Right renal cortex interstitium (tissue), 3 donors: Measurements from ENCODE around the gene RPS6KA4. TPM values are rescaled to one million over a fixed set of nuclear protein-coding genes. Genes with fewer than 3 reads are reported as not detected.
"Not testable (repeated sequence)": the region's sequence is repeated elsewhere in the genome, so short reads cannot be mapped to it uniquely, and the experiment has no call there.

Experiments
- DNase-seq, 3 donors: peaks; one replicate each; pipeline ENCODE4 v3.0.0-alpha.2; 2013; ENCODE audit warnings: low read depth in 3 of 3, low spot score in 2 of 3
- polyA plus RNA-seq, 3 donors: library from polyadenylated mRNA; unstranded; fragments of 120-200 nt; gene quantifications; one replicate each; pipeline ENCODE4 v1.2.1, GENCODE V29; 2013; ENCODE audit not compliant: insufficient read length in 3 of 3

The RPS6KA4 gene
- polyA plus RNA-seq, result 10 to 100 TPM in 1 of 3 donors, 1 to 10 TPM in 2; 8.7 to 10.4 (median 9.8) TPM

- no peak for DNase-seq
Observed at GRCh38 chr11:64358907-64359711, at the start of gene RPS6KA4. Gene RPS6KA4 (plus strand): TSS chr11:64359162. CDS start chr11:64359236, 74 bp downstream.

GRCh38 chr11:64312947-64313346 is 46.0 kb upstream of the RPS6KA4 start:
- DNase-seq, result no peak

GRCh38 chr11:64313491-64314145 is 45.3 kb upstream of the RPS6KA4 start:
- no peak for DNase-seq

- no peak for DNase-seq
Observed at GRCh38 chr11:64314146-64314804, 44.7 kb upstream of the RPS6KA4 start.

- DNase-seq, result no peak
Observed at GRCh38 chr11:64314805-64315561, 44.0 kb upstream of the RPS6KA4 start.

DNA sequence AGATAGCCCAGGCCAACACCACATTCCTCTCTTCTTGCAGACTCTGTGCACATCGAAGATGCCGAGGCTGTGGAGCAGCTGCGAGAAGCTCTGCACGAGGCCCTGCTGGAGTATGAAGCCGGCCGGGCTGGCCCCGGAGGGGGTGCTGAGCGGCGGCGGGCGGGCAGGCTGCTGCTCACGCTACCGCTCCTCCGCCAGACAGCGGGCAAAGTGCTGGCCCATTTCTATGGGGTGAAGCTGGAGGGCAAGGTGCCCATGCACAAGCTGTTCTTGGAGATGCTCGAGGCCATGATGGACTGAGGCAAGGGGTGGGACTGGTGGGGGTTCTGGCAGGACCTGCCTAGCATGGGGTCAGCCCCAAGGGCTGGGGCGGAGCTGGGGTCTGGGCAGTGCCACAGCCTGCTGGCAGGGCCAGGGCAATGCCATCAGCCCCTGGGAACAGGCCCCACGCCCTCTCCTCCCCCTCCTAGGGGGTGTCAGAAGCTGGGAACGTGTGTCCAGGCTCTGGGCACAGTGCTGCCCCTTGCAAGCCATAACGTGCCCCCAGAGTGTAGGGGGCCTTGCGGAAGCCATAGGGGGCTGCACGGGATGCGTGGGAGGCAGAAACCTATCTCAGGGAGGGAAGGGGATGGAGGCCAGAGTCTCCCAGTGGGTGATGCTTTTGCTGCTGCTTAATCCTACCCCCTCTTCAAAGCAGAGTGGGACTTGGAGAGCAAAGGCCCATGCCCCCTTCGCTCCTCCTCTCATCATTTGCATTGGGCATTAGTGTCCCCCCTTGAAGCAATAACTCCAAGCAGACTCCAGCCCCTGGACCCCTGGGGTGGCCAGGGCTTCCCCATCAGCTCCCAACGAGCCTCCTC is 43.1 kb upstream of the RPS6KA4 start:
- not testable (repeated sequence) for DNase-seq

GRCh38 chr11:64316672-64317324 is 42.2 kb upstream of the RPS6KA4 start:
- DNase-seq, result no peak

GRCh38 chr11:64317325-64317960 is 41.5 kb upstream of the RPS6KA4 start, which contains the start of gene TRMT112:
Gene TRMT112 (minus strand): TSS chr11:64317559. CDS start chr11:64317526, 33 bp downstream.
- peak; percentile 89 to 93 (median 91) for DNase-seq

DNA sequence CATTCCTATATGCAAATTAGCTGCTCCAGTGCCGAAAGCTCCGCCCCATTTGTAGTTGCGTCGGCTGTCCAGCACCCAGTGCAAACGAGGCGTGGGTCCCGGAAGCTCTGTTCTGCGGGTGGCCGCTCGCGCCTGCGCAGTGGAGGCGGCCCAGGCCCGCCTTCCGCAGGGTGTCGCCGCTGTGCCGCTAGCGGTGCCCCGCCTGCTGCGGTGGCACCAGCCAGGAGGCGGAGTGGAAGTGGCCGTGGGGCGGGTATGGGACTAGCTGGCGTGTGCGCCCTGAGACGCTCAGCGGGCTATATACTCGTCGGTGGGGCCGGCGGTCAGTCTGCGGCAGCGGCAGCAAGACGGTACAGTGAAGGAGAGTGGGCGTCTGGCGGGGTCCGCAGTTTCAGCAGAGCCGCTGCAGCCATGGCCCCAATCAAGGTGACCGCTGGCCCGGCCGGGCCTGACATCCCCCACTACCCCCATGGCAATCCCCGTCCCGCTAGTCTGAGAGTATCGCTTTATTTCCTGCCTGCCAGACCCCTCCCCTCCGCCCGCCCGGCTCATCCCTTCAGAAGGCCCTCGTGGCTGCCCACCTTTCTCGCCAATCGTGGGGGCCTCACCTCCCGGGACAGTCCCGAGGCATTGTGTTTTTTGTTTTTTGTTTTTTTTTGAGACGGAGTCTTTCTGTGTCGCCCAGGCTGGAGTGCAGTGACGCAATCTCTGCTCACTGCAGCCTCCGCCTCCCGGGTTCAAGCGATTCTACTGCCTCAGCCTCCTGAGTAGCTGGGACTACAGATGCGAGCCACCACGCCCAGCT is 40.8 kb upstream of the RPS6KA4 start, which contains the start of gene PRDX5:
Gene PRDX5, plus strand, starts transcription at position 161 of the 805 bp plus-strand sequence. Its CDS starts 95 bp downstream, at position 256.
- DNase-seq, result peak in 2 of 3 donors; percentile 87 to 91

- no peak for DNase-seq
Observed at GRCh38 chr11:64318766-64319761, 39.9 kb upstream of the RPS6KA4 start.

- DNase-seq, result no peak
Observed at GRCh38 chr11:64320556-64320955, 38.4 kb upstream of the RPS6KA4 start.

- DNase-seq, result no peak
Observed at GRCh38 chr11:64321026-64321425, 37.9 kb upstream of the RPS6KA4 start.

DNA sequence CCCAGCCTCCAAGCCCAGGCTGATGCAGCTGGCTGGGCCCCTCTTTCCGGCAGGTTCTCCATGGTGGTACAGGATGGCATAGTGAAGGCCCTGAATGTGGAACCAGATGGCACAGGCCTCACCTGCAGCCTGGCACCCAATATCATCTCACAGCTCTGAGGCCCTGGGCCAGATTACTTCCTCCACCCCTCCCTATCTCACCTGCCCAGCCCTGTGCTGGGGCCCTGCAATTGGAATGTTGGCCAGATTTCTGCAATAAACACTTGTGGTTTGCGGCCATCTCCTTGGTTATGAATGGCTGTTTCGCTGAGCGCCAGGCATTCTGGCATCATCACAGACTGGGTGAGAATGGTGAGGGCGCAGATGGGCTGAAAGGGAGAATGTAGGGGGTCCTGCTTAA is 37.4 kb upstream of the RPS6KA4 start:
- DNase-seq, result no peak

- DNase-seq, result no peak
Observed at GRCh38 chr11:64322925-64323260, 36.1 kb upstream of the RPS6KA4 start.

DNA sequence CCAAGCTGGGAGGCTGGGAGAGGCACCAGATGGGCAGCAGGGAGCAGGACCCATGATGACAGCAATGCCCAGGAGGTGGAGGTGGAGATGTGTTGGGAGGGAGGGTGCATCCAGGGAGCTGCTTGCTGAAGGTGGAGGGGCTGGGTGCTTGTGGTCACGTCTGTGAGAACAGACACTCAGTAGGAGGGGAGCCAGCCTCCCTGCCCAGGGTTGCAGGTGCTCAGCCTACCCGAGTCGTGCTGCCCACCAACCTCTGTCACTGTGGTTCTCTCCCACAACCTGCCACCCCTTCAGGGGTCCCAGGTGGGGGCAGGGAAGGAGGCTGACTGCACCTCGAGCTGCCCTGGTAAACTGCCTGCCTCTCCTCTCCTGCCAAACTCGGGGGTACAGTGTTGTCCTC is 35.6 kb upstream of the RPS6KA4 start:
- no peak for DNase-seq

DNA sequence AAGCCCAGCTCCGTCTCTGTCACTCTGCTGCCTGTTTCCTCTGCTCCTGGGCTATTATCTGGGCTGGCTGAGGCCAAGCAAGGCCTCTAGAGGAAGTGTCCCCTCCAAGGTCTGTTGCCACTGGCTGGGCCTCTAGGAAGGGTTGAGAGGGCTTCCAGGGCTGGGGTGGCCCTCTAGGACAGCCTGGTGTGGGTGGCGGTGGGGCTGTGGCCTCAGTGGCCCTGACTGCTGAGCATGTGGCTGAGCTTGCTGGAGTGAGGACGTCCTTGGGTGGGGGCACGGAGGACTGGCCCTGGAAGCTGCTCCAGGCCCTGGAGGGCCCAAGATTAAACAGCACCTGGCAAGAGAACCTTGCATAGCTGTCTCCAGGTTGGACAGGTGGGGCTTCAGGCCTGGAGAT is 35.0 kb upstream of the RPS6KA4 start:
- not testable (repeated sequence) for DNase-seq
